ENCODE results near the gene BRD7.

GRCh38 chr16:50408001-50408561 lies 39.3 kb upstream of the BRD7 start:
- TF ChIP-seq CTCF (conservative IDR thresholded peaks at IDR 0.05; ENCODE audit: low read depth, low read length) (no peak), EZH2 (IDR thresholded peaks at IDR 0.05; ENCODE audit: low read length, unreplicated experiment) (no peak), EZH2phosphoT487 (IDR thresholded peaks at IDR 0.05; ENCODE audit: borderline replicate concordance, low read length) (no peak)

Measured in PC-3 (cell line).